ENCODE results near the gene PRAMEF12.
A peak's percentile ranks its signal among the peaks of the same experiment; 100 is the strongest.

The PRAMEF12 gene

GRCh38 chr1:12754738-12755137 lies 18.8 kb upstream of the PRAMEF12 start:
- H3K36me3 ChIP-seq (ENCODE audit: control insufficient read depth in 2 of 2, insufficient read depth in 1 of 2, low read length in 2 of 2) = no peaks in the 10 kb centered on the region
- CTCF ChIA-PET = no interaction called here

GRCh38 chr1:12756273-12756672 lies 17.3 kb upstream of the PRAMEF12 start:
- Histone ChIP-seq H3K4me1 (ENCODE audit: control insufficient read depth, insufficient read depth, low read length) (no peaks in the 10 kb centered on the region), H3K4me3 (ENCODE audit: low read depth, low read length) (no peak overlapping the region), H3K9me3 (ENCODE audit: control insufficient read depth, insufficient read depth, low read depth, low read length) (no peaks in the 10 kb centered on the region), H3K36me3 (ENCODE audit: control insufficient read depth in 2 of 2, insufficient read depth in 1 of 2, low read length in 2 of 2) (no peaks in the 10 kb centered on the region), H3K27ac (ENCODE audit: extremely low read depth, low read depth, low read length) (no peak overlapping the region)
- ChIA-PET CTCF (no interaction called here), POLR2A (no interaction called here)
- no peak for TF ChIP-seq HOXD13 (CRISPR knock-in tag; IDR thresholded peaks at IDR 0.05; ENCODE audit: borderline replicate concordance)
- no peak for TF ChIP-seq SP2 (tag by site-specific recombination; IDR thresholded peaks at IDR 0.05)
- no peak for TF ChIP-seq ZNF558 (tag by site-specific recombination; IDR thresholded peaks at IDR 0.05)
- peak; percentile 87 for TF ChIP-seq ZIC2 (tag by site-specific recombination; IDR thresholded peaks at IDR 0.05)

More at GRCh38 chr1:12754738-12755137, 18.8 kb upstream of the PRAMEF12 start:
- TF ChIP-seq TSHZ1 (tag by site-specific recombination; IDR thresholded peaks at IDR 0.05; ENCODE audit: borderline replicate concordance) (no peak), ZNF155 (tag by site-specific recombination; IDR thresholded peaks at IDR 0.05) (no peak), ZNF549 (tag by site-specific recombination; IDR thresholded peaks at IDR 0.05) (no peak), GLIS2 (tag by site-specific recombination; IDR thresholded peaks at IDR 0.05) (no peak), ZNF776 (tag by site-specific recombination; IDR thresholded peaks at IDR 0.05; ENCODE audit: borderline replicate concordance) (no peak), ZNF2 (tag by site-specific recombination; IDR thresholded peaks at IDR 0.05) (no peak), ZNF600 (tag by site-specific recombination; IDR thresholded peaks at IDR 0.05) (no peak)
- Histone ChIP-seq H3K4me1 (ENCODE audit: control insufficient read depth, insufficient read depth, low read length) (no peaks in the 10 kb centered on the region), H3K4me3 (ENCODE audit: low read depth, low read length) (no peak overlapping the region), H3K27ac (ENCODE audit: extremely low read depth, low read depth, low read length) (no peak overlapping the region), H3K9me3 (ENCODE audit: control insufficient read depth, insufficient read depth, low read depth, low read length) (no peaks in the 10 kb centered on the region)
- POLR2A ChIA-PET = no interaction called here

- Histone ChIP-seq H3K36me3 (ENCODE audit: control insufficient read depth in 2 of 2, insufficient read depth in 1 of 2, low read length in 2 of 2) (no peaks in the 10 kb centered on the region), H3K27ac (ENCODE audit: extremely low read depth, low read depth, low read length) (no peak overlapping the region), H3K4me3 (ENCODE audit: low read depth, low read length) (no peak overlapping the region), H3K9me3 (ENCODE audit: control insufficient read depth, insufficient read depth, low read depth, low read length) (no peaks in the 10 kb centered on the region), H3K4me1 (ENCODE audit: control insufficient read depth, insufficient read depth, low read length) (no peaks in the 10 kb centered on the region)
- POLR2A ChIA-PET = no interaction called here
- TF ChIP-seq GLIS2 (tag by site-specific recombination; IDR thresholded peaks at IDR 0.05) (no peak), ZNF114 (tag by site-specific recombination; IDR thresholded peaks at IDR 0.05) (no peak)
- CTCF ChIA-PET = interaction anchor here (0.5 to 0.8 kb wide), 4 partner anchors 98 to 1442 kb away, joined by 3 to 7 read pairs (median 4); no protein-coding TSS in a partner anchor
These were observed 16.6 kb upstream of the PRAMEF12 start for GRCh38 chr1:12756768-12757413.

- Histone ChIP-seq H3K9me3 (ENCODE audit: control insufficient read depth, insufficient read depth, low read depth, low read length) (no peaks in the 10 kb centered on the region), H3K4me1 (ENCODE audit: control insufficient read depth, insufficient read depth, low read length) (no peaks in the 10 kb centered on the region), H3K4me3 (ENCODE audit: low read depth, low read length) (no peak overlapping the region), H3K27ac (ENCODE audit: extremely low read depth, low read depth, low read length) (no peak overlapping the region), H3K36me3 (ENCODE audit: control insufficient read depth in 2 of 2, insufficient read depth in 1 of 2, low read length in 2 of 2) (no peaks in the 10 kb centered on the region)
- ChIA-PET CTCF (interaction anchor here (0.7 to 0.8 kb wide), 2 partner anchors 99 to 1441 kb away, joined by 3 to 7 read pairs; no protein-coding TSS in a partner anchor), POLR2A (no interaction called here)
- TF ChIP-seq KLF8 (tag by site-specific recombination; IDR thresholded peaks at IDR 0.05) (no peak), MEIS1 (CRISPR knock-in tag; IDR thresholded peaks at IDR 0.05; ENCODE audit: borderline replicate concordance) (no peak), ZSCAN4 (tag by site-specific recombination; IDR thresholded peaks at IDR 0.05) (no peak), ZNF791 (tag by site-specific recombination; IDR thresholded peaks at IDR 0.05) (no peak), ZNF48 (tag by site-specific recombination; IDR thresholded peaks at IDR 0.05) (no peak)
These were observed 15.7 kb upstream of the PRAMEF12 start for GRCh38 chr1:12757836-12758235.

Measured in HEK293 (cell line).